Adrenal gland (tissue), 12 donors: ENCODE data around the gene AK5. TPM values are rescaled to one million over a fixed set of nuclear protein-coding genes. Genes with fewer than 3 reads are reported as not detected.

Experiments used
- DNase-seq, 7 donors: peaks; one replicate each; pipeline ENCODE4 v3.0.0-alpha.2; 2019 to 2020
- H3K27ac ChIP-seq, 5 donors: fragments of 200-600 bp; sonication (generic) in 4 of 5; 1 replicate in 3 of 5; 2 replicates in 2 of 5; pipeline versions ENCODE4 v1.5.1 to v1.8.0; 2016 to 2020; ENCODE audit warnings: mild to moderate bottlenecking in 1 of 5
- H3K27me3 ChIP-seq: fragments of 200-600 bp; 2 replicates; pipeline ENCODE4 v1.8.0; 2021
- H3K36me3 ChIP-seq, 2 donors: fragments of 200-600 bp; replicated peaks in 1 of 2; 1 replicate in 1 of 2; 2 replicates in 1 of 2; pipeline versions ENCODE4 v1.5.1 to v1.8.0; 2018 to 2022
- H3K4me1 ChIP-seq, 2 donors: fragments of 200-600 bp; replicated peaks in 1 of 2; 1 replicate in 1 of 2; 2 replicates in 1 of 2; pipeline versions ENCODE4 v1.5.1 to v1.8.0; 2018 to 2021
- H3K4me3 ChIP-seq, 4 donors: fragments of 200-600 bp; sonication (generic) in 3 of 4; one replicate each; pipeline ENCODE4 v1.5.1; 2016 to 2018
- H3K9me3 ChIP-seq, 3 donors: fragments of 200-600 bp; sonication (generic) in 1 of 3; replicated peaks in 1 of 3; 1 replicate in 2 of 3; 2 replicates in 1 of 3; pipeline versions ENCODE4 v1.5.1 to v1.8.0; 2016 to 2021
- POLR2A ChIP-seq, 2 donors: fragments of 450-650 bp; IDR thresholded peaks; one replicate each; pipeline ENCODE4 v1.6.1; 2017; ENCODE audit warnings: antibody characterized with exemption in 2 of 2, mild to moderate bottlenecking in 2 of 2, moderate library complexity in 1 of 2
- WGBS, 4 donors: extraction: QIAGEN DNeasy Blood & Tissue Kit in 2 of 4; methylation state at CpG; one replicate each; pipeline versions ENCODE4 v1.1.5 to v1.1.7; 2013 to 2017; 5-methylcytosine and 5-hydroxymethylcytosine counted together
- intact Hi-C, 2 donors: fragments of 100-400 bp; cut with DNase I; formaldehyde crosslinking; loops; one replicate each; pipeline versions ENCODE4 v1.14.1 to v1.15.0; 2022 to 2023
- polyA plus RNA-seq, 3 donors: library from polyadenylated mRNA; stranded (reverse); fragments of 200-250 nt in 2 of 3; fragments of 350-450 nt in 1 of 3; fragmentation: Illumina TruSeq in 1 of 3; extraction: RNeasy Lipid Tissue Mini Kit (QIAGEN cat#74804) in 1 of 3; gene quantifications; one replicate each; pipeline ENCODE4 v1.2.3, GENCODE V29; 2013 to 2014
- total RNA-seq, 9 donors: library from RNA; depleted of rRNA in 4 of 9; stranded (reverse); fragments of >200 nt in 4 of 9; fragments of 120-200 nt in 1 of 9; fragmentation: NEBNext Ultra II Directional in 1 of 9; extraction: Animal tissue kit (Norgen Biotek cat#: 25700) in 1 of 9; gene quantifications; one replicate each; pipeline versions ENCODE4 v1.1.0 to v1.2.4, GENCODE V29; 2013 to 2023
- TF ChIP-seq, protein P1 (sequence below), 6 experiments: fragments of 450-650 bp in 4 of 6; fragments of 200-600 bp in 2 of 6; sonication (generic) in 1 of 6; IDR thresholded peaks; 1 replicate in 5 of 6; 2 replicates in 1 of 6; pipeline versions ENCODE4 v1.5.1 to v1.8.0; 2016 to 2021; ENCODE audit warnings: antibody characterized with exemption in 6 of 6, mild to moderate bottlenecking in 2 of 6, moderate library complexity in 1 of 6
- donor health status: healthy with polysubstance abuse.
- donor health status: Bipolar disorder and iron deficiency.
- donor health status: DM: yes; HTN: yes; CAD: no.
- donor health status: DM: no; HTN: no; CAD: no.
- donor health status: DM: no; HTN: no; CAD: no.
- donor health status: DM: yes; HTN: yes; CAD: no.

The AK5 gene
- total and polyA plus RNA-seq, 12 donors = 0.34 to 2.3 (median 1.1) TPM; not detected in 4

DNA sequence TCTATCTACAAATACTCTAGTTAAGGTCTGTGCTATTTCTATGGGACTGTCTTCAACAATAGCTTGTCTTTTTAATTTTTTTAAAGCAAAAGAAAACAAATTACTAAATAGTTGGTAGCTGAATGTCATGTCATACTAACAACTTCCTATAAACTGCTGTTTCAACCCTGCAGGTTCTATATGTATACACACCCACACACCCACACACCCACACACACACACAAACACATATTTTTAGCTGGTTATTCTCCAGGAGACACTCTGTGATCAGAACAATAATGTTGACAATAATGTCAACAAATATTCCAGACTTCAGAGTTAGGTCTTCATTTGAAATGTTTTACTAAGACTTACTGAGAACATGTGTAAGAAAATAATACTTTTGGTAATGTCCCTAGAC, 66.7 kb downstream of the AK5 start:
- no peak overlapping the region for H3K27ac ChIP-seq
- H3K9me3 ChIP-seq = no peaks in the 10 kb centered on the region
- no peaks in the 10 kb centered on the region for H3K27me3 ChIP-seq
- no peaks in the 10 kb centered on the region for H3K36me3 ChIP-seq
- H3K4me1 ChIP-seq = no peaks in the 10 kb centered on the region
- intact Hi-C loops = no loop called here
- TF ChIP-seq, protein P1, sequence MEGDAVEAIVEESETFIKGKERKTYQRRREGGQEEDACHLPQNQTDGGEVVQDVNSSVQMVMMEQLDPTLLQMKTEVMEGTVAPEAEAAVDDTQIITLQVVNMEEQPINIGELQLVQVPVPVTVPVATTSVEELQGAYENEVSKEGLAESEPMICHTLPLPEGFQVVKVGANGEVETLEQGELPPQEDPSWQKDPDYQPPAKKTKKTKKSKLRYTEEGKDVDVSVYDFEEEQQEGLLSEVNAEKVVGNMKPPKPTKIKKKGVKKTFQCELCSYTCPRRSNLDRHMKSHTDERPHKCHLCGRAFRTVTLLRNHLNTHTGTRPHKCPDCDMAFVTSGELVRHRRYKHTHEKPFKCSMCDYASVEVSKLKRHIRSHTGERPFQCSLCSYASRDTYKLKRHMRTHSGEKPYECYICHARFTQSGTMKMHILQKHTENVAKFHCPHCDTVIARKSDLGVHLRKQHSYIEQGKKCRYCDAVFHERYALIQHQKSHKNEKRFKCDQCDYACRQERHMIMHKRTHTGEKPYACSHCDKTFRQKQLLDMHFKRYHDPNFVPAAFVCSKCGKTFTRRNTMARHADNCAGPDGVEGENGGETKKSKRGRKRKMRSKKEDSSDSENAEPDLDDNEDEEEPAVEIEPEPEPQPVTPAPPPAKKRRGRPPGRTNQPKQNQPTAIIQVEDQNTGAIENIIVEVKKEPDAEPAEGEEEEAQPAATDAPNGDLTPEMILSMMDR (IDR thresholded peaks at IDR 0.05) = no peak
- TF ChIP-seq POLR2A (IDR thresholded peaks at IDR 0.05) = no peak
- no peak overlapping the region for H3K4me3 ChIP-seq
- DNase-seq = no peak

DNA sequence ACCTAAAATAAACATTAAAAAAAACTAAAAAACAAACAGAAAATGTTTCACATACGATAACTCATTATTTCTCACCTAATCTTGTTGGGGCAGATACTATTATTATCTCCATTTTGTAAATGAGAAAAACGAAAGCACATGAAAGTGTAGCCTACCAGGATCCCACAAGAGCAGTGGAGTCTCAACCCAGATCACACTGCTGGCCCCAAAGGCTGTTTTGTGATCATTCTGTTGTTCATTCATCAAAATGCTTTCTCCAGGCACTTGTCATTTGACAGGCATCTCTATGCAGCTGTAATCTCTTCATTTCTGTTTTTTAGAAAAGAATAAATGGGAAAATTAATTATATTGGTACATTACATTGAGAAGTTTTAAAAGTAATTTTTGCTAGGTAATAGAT, 67.5 kb downstream of the AK5 start:
- Histone ChIP-seq H3K27me3 (no peaks in the 10 kb centered on the region), H3K9me3 (no peaks in the 10 kb centered on the region), H3K27ac (no peak overlapping the region), H3K36me3 (no peaks in the 10 kb centered on the region), H3K4me3 (no peak overlapping the region), H3K4me1 (no peaks in the 10 kb centered on the region)
- no peak for DNase-seq
- intact Hi-C loops = no loop called here
- WGBS, 4 donors = 65 to 70% (median 68%) methylated on average over 2 of the region's 2 CpGs
- TF ChIP-seq, protein P1 (IDR thresholded peaks at IDR 0.05) = no peak
- no peak for TF ChIP-seq POLR2A (IDR thresholded peaks at IDR 0.05)

DNA sequence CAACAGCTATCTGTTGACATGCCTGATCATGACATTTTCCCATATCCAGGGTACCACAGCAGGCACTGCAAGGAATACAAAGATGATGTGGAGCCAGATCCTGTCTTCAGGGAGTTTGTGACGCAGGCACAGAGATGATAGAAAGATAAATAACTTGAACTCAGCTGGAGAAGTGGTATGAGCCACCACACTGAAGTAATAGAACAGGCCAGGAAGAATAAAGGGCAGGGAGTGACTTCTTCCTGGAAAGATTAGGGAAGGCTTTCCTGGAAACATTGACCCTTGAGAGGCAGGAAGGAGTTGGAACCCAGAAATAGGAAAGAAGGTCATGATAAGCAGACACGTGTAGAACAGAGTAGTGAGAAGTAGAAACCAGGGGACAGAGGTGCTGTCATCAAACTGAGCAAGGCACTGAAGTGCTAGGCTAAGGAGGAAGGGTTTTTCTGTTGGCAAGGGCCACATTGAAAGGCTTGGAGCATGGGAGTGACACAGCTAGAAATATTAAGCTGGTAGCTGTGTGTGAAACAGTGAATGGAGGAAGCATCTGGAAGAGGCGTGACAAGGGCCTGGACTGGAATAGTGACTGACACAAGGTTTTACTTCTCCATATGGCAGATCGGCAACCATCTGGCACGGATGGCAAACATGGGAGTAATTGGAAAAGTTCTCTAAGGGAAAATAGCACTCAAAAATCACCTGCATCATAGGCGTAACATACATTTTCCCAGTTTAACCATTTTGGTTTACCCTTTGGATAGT, 68.4 kb downstream of the AK5 start:
- Histone ChIP-seq H3K36me3 (no peaks in the 10 kb centered on the region), H3K27me3 (no peaks in the 10 kb centered on the region), H3K4me3 (no peak overlapping the region), H3K9me3 (no peaks in the 10 kb centered on the region), H3K27ac (no peak overlapping the region), H3K4me1 (no peaks in the 10 kb centered on the region)
- WGBS, 4 donors = 71 to 80% (median 75%) methylated on average over 6 of the region's 6 CpGs
- no peak for TF ChIP-seq POLR2A (IDR thresholded peaks at IDR 0.05)
- TF ChIP-seq, protein P1 (IDR thresholded peaks at IDR 0.05) = no peak
- intact Hi-C loops = no loop called here
- no peak for DNase-seq

DNA sequence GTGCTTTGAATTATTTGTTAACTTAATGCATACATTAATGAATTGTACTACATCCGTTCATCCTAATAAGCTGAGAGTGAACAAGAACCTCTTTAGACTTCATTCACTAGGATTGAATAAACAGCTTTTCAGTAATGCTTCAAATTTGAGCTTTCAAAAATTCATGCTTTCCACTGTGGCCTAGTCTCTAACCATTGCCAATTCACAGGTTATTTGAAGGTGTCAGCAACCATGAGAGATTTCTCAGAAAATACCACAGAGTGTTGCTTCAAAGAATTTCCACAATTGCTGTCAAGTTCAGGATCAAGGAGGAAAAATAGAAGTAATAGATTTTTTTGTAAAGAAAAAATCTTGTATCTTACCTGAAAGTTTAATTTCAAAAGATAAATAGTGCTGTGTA, 72.7 kb downstream of the AK5 start:
- no peaks in the 10 kb centered on the region for H3K4me1 ChIP-seq
- H3K9me3 ChIP-seq = no peaks in the 10 kb centered on the region
- H3K4me3 ChIP-seq = no peak overlapping the region
- no peak for TF ChIP-seq POLR2A (IDR thresholded peaks at IDR 0.05)
- no peaks in the 10 kb centered on the region for H3K36me3 ChIP-seq
- H3K27me3 ChIP-seq = no peaks in the 10 kb centered on the region
- 54 to 71% (median 63%) methylated on average over 1 of the region's 1 CpG for WGBS, 4 donors
- no peak overlapping the region for H3K27ac ChIP-seq
- intact Hi-C loops = no loop called here
- no peak for DNase-seq

DNA sequence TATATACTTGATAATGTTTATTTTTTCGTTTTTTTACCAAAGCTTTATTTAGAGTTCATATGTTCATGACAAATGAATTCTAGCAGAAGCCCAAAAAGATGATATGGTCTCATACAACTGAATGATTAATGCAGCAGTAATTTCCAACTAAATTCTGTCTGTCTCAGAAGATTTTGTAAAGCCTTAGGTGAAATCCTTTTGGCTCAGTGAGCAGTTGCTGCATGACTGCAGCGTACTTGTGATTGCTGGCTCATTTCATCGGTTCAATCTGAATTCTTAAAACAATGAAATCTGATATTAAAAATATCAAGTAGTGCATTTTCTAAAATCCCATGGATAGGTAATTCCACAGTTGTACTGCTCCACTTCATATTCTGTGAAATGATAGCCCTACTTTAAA, 73.2 kb downstream of the AK5 start:
- 80 to 87% (median 84%) methylated on average over 3 of the region's 3 CpGs for WGBS, 4 donors
- no peak for DNase-seq
- Histone ChIP-seq H3K27ac (no peak overlapping the region), H3K4me1 (no peaks in the 10 kb centered on the region), H3K36me3 (no peaks in the 10 kb centered on the region), H3K9me3 (no peaks in the 10 kb centered on the region), H3K4me3 (no peak overlapping the region), H3K27me3 (no peaks in the 10 kb centered on the region)
- TF ChIP-seq, protein P1 (IDR thresholded peaks at IDR 0.05) = no peak
- no peak for TF ChIP-seq POLR2A (IDR thresholded peaks at IDR 0.05)
- intact Hi-C loops = no loop called here
